CD4-positive, alpha-beta T cell treated with Interleukin-6 for 4 hours (primary cell): ENCODE results near the gene ZNG1A.
A peak's percentile ranks its signal among the peaks of the same experiment; 100 is the strongest.
"Not testable (repeated sequence)": the region's sequence is repeated elsewhere in the genome, so short reads cannot be mapped to it uniquely, and the experiment has no call there.

Source experiments
- DNase-seq: peaks from one replicate; pipeline ENCODE4 v3.0.0-alpha.2; 2020; ENCODE audit warnings: mixed read lengths

Gene ZNG1A

DNA sequence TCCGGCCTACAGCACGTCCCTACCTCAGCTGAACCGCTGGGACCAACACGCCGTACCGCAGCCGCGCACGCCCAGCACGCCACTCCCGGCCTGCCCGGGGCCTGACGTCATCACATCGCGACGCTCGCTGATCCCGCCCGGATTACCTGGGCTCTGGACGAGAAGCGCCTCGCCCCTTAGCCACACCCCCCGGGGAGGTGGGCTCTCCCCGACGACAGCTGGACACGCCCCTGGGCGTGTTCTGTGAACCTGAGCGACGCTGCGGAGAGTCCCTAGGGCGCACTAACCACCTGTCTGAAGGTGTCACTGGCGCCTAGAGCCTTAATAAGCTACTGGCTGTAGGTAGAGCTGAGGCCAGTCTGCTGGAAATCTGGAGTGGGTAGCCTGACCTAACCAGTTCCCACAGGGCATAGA, at the start of gene ZNG1A:
ZNG1A (minus strand) TSS at position 87 of the 414 bp plus-strand sequence. CDS start 87 bp downstream, outside the sequence.
- peak; percentile 84 for DNase-seq

DNA sequence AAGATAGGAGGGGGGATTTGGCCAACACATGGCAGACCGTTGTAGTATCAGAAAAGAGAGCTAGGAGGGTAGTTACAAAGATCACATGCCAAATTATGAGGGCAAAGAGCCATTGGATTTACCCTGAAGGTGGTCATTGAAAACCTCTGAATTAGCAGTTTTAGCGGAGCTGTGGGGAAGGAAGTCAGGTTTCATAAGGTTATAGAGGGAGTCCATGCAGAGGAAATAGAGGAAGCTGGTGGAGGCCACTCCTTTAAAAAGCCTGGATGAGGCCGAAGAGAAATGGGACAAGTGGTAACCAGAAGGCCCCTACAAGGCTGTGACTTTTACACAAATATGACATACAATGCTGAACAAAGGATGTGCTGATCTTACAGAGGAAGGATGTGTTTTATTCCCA, 49.0 kb upstream of the ZNG1A start:
- no peak for DNase-seq

DNA sequence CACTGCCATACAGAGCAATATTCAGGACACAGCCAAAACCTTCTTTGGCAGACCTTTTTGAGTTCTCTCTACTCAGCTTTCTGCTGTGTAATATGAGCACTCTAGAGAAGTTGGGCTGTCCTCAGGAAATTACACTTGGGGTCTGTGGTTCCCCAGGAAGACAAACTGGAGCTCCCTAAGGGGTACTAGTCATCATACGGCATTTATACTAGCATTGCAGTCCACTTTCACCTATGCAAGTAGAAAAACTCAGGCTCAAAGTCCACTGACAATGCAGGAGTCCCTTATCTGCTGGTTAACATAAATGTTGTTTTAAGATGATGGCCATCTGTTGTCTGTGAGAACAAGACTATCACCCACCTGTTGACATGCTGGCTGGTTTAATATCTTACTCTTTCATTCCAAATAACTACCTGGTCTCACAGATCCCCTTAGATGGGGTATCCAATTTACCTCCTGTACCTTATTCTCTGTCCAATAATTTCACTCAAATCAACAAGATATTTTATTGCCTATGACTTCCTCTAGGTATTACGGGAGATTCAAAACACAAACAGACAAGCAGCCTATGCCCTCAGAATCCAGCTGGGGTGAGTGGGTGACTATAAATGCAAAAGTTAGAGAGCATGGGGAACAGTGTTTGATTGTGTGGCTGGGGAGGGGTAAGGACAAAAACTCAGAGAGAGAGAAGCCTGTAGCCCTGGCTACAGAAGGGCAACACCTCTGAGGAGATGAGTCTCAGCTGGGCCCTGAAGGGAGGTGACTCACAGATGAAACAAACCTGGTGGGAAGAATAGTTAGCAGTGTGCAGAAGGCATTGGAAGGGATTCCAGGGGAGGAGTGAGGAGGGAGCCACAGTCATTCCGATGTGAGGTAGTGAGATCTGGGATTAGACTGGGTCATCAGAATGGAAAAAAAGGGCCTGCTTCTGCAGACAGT, 46.0 kb upstream of the ZNG1A start:
- DNase-seq = no peak

DNA sequence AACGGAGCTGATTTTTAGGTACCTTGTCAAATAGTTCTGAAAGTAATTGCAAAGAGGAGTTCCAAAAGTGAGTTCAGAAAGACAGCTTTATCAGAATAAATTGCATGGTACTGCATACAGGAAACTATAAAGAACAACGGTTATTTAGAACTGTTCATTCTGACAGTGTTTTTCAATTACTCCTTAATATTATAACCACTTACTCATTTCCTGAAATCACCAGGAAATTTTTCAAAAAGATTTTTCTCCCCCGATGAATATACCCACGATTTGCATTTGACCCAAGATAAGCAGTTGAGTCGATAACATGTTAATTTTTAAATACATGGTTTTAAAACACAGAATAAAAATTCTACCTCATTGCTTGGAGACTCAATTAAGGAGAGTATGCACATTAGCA, 45.2 kb upstream of the ZNG1A start:
- DNase-seq = no peak

DNA sequence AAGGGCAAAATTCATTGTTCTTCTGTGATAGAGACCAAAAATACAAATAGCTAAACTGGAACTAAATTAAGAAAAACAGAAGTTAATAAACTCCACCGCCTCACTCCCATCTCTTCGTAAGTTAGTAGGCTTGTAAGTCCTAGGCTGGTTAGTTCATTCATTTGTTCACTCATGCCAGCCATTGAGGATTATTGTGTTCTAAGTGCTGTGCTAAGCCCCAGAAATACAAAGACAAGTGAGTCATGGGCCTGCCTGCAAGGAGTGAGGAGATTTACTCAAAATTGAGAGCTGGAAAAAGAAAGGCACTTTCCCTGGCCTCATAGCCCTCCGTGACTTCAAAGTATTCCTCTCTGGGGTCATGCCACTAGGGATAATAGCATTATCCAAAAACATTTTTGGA, 44.3 kb upstream of the ZNG1A start:
- DNase-seq = no peak

DNA sequence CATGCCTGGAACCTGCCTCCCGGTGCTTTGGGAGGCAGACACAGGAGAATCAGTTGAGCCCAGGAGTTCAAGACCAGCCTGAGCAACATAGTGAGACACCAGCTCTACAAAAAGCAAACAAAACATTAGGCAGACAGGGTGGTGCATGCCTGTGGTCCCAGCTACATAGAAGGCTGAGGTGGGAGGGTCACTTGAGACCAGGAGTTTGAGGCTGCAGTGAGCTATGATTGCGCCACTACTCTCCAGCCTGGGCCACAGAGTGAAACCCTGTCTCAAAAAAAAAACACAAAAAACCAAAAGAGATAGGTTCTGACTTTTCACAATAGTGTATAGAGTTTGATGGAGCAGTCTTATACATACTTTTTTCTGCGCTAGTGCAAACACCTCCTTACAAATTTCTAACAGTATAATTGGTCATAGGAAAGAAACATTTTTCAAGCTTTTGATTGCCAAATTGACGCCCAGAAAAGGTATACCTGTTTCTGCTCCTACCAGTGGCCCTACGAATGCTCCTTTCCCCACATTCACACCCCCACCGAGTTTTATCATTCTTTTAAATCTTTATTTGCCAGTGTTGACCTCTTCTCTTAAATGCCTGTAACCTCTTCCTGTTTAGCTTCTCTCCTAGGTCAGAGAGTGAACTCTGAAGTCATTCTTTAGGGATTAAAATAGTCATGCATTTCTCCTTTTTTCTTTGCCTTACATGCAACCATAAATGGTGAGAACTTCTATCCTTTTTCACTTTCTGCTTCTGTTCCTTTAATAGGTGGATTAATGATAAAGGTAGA, 43.3 kb upstream of the ZNG1A start:
- DNase-seq = no peak

DNA sequence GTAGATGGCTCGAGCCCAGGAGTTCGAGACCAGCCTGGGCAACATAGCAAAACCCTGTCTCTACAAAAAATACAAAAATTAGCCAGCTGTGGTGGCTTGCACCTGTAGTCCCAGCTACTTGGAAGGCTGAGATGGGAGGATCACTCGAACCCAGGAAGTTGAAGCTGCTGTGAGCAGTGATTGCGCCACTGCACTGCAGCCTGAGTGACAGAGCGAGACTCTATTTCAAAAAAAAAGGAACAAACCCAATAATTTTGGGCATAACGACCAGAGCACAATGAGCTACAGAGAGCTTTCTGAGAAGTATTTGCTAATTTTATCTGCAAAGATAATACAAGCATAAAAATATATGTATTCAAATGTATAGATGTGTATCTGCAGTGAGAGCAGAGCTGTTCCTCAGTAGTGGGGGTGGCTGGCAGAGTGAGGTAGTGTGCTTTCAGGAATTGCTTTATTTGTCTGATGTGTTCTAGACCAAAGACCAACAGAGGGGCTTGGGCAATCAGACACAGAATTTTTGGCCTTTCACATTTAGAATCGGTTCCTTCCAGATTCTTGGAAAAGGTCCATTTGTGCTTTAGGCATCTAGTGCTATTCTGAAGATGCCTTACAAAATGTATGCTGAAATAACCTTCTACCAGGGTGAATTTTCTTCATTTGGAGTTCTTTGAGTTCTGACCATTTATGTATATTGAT, 41.0 kb upstream of the ZNG1A start:
- no peak for DNase-seq

DNA sequence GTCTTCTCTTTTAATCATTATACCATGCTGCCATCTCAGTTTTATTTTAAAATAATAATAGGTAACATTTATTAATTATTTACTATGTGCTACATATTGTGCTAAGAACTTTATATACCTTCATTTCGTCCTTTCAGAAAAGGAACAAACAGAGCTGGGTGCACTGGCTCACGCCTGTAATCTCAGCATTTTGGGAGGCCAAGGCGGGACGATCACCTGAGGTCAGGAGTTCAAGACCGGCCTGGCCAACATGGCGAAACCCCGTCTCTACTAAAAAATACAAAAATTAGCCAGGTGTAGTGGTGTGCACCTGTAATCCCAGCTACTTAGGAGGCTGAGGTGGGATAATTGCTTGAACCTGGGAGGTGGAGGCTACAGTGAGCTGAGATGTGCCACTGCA, 40.2 kb upstream of the ZNG1A start:
- not testable (repeated sequence) for DNase-seq

DNA sequence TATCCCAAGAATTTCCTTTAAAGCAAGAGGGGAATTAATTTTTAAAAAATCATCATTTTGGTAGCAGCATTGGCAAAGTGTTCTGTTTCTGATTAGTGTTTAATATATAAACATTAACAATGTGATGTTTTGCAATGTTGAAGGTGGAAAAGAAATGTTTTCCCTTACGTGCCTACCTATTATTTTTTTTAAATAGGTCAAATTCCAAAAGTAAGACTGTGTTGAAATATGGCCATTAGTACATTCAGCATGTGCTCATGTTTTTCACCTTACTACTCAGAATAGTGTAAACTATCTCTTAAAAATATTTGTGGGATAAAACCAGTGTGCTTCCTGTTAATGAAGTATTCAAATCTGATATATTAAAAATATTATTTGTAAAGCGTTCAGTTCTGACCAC, 39.1 kb upstream of the ZNG1A start:
- no peak for DNase-seq

DNA sequence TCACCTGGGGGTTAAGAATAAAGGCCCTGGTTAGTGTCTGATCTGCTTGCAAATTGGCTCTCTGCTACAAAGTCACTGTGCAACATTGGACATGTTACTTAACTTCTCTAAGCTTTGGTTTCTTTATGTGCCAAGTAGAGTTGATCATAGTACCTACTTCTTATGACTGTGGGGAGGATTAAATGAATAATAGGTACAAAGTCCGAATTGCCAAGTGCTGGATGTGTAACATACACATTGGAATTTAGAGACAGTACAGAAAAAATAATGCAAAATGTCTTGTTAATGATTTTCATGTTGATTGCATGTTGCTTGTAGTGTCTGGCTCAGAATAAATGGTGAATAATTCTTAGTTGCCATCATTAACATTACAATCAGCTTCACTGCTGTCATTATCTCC, 38.0 kb upstream of the ZNG1A start:
- no peak for DNase-seq

DNA sequence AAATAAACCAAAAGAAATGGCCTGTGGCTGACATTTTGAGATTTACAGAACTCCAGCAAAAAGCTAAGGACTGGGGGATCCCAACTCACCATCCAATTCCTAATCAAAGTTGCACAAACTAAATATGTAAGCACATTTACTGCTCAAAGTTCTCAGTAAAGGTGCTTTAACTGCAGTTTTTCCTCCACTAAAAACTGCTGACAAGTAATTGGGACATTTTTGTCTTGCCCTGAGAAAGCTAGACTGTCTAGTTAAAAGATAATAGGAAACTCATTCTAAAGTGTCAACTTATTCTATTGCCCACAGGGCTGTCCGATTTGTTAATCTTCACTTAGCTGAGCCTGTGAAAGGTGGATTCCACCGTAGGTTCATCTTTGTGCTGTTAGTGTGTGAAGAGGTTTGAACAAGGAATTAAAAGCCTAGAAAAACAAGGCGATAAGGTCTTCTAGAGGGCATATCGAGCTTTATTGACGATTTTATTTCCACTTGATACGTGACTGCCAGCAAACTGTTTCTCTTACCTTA, 36.8 kb upstream of the ZNG1A start:
- no peak for DNase-seq

DNA sequence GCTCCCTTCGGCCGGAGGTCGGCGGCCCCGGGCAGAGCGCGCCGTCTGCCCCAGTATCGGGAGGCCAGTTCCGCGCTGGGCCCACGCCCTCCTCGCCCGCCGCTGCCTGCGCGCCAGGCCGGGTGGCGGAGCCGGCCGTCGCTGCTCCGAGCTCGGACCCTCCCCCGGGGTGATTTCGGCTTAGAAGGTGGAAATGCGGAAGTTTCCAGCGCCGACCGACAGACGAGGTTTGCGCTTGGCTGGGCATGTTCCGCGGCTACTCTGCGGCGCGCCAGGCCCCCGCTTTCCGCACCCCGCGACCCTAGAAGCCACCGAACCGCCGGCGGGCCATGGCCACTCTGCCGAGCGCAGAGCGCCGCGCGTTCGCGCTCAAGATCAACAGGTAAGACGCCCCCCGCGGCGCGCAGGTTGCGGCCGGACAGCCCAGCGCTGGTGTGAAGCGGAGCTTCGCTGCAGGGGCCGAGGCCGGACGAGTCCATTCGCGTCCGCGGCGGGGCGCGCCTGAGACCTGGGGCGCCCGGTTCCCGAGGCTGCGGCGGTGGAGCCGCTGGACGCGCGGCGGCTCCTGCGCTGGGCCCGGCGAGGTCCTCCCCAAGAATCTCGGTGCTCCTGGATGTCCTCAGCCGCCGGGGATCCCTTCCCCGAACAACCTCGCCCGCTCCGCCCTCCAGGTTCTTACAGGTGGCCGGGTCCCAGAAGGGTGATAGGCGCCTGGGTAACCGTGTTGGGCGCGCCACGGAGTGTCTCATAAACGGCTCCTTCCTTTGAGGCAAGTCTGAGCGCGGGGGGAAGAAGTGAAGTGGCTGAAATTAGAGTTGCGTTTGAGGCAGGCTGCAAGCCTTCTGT, 36.0 kb upstream of the ZNG1A start, which contains the start of gene DOCK8:
DOCK8 (plus strand) TSS at position 218 of the 846 bp plus-strand sequence; CDS start at position 330, 112 bp downstream.
- peak; percentile 68 for DNase-seq

DNA sequence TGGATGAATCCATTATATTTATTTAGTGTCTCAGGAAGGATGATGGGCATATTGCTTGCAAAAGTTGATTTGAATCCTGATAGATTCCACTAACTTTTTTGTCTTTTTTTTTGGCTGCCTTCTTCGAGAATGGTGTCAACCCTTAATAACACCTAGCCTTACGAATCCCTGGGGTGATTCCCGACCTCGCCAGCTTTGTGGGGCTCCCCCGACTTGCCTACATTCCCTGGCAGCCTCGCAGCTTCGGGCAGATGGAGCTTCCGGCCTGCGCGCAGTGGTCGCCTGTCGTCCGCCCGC, 35.4 kb upstream of the ZNG1A start:
- DNase-seq = no peak

DNA sequence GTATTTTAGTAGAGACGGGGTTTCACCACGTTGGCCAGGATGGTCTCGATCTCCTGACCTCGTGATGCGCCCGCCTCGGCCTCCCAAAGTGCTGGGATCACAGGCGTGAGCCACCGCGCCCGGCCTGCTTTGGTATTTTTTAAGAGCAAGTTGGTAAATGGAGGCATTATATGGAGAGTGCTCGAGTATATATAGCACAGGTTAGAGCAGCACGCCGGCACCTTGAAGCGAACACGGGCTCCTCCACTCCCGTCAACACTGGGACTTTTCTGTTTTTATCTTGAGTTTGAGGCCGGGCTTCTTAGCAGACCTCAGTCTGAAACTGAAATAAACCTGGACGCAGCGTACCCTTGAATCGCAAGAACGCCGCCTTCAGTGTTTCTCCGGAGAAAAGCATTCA, 35.0 kb upstream of the ZNG1A start:
- DNase-seq = not testable (repeated sequence)

DNA sequence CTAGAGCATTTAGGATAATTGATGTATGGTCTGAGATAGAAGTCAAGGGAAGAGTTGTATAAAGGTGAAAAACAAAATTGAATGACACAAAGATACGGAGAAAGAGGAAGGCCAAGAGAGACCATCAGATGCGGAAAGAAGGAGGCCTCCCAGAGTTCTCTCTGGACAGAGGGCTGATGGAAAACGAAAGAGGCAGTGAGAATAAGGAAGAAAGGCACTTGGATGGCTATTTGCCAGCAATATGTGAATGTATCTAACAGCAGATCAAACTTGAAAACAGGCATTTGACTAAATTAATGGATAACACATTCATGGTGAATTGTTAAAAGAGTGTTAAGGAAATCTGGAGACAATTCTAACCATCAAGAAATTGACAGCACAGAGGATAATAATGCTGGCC, 33.4 kb upstream of the ZNG1A start:
- DNase-seq = no peak

DNA sequence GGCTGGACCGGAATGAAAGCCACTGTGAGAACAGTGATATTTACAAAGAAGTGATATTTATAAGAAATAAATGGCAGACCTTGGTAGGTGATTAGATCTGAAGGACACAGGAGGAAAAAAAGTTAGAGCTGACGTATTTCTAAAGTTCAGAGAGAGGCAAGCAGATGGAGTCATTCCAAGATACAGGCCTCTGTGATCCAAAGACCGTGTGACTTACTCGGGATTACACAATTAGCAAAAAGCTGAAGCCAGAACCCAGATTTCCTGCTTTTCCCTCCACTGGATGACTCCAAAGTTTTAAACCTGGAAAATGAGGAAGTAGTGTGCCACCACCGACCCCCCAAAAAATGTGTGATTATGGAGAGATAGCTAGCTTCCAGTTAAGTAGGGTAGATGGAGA, 32.7 kb upstream of the ZNG1A start:
- no peak for DNase-seq

DNA sequence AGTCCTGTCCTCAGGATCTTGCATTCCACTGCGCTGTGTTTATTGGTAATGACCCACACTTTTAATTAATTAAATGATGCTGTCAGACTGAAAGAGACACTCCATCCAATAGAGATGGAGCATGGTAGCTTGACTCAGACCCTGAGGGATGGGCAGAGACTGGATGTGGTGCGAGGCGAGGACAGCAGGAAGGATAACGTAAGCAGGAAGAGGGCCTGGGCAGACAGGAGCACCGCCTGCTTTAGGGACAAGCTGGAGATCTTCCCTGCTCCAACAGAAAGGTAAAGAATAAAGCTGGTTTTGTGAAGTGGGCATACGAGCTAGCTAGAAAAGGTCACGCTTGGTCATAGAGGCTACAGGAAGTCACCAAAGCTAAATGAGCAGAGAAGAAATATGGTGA, 32.2 kb upstream of the ZNG1A start:
- DNase-seq = no peak

DNA sequence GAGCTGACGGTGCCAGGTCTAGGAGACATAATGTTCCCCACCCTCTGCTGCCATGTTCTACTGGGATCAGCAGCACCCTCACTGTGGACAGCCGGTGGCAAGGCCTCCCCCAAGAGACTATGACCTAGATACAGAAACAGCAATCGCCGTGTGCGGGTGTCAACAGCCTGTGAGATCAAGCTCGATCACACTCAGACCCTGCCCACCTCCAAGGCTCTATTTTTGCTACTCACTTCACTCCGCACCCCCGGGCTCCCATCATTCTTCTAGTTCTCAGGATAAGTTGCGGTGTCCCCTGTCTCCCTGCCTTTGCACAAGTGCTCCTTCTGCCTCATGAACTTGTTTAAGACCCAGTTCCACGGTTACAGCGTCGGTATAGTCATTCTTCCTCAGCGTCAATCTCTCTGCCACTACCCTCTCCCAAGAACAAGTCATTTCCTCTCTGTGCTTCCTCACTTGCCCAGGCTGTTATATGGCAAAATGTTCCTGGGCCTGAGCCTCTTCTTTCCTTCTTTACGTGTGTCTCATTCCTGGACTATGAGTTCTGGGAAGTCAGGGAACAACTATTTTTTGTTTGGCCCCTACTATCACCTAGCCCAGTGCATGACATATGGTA, 30.4 kb upstream of the ZNG1A start:
- no peak for DNase-seq

DNA sequence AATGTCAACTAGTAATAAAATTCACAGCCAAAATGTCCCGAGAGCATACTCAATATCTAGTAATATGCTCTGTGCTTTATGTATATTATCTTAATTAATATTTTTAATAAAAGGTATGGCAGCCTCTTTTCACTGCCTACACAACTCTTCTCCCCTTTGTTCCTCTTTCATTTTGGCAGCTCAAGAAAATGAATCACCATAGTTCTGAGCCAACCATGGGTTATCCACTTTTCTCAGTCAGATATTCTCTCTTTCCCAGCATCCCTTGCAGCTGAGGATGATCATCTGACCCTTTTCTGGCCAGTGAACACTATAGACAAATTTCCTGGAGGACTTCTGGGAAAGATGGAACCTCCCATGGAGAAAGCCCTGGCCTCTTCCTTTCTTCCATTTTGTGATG, 27.6 kb upstream of the ZNG1A start:
- no peak for DNase-seq

DNA sequence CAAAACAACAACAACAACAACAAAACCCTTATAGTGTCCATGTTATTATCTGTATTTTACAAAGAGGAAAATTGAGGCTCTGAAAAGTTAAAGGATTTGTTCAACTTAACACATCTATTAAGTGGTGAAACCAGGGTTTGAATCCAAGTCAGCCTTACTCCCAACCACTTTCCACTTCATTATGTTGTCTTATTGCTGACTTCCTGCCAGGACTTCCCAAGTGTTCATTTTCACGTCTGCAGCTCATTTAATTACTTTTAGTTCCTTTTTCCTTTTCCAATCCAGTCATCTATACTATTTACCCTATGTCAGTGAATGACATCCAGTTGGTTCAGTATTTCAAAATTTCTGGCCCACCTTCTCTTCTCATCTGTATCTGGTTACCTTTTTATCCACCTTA, 20.7 kb upstream of the ZNG1A start:
- not testable (repeated sequence) for DNase-seq

DNA sequence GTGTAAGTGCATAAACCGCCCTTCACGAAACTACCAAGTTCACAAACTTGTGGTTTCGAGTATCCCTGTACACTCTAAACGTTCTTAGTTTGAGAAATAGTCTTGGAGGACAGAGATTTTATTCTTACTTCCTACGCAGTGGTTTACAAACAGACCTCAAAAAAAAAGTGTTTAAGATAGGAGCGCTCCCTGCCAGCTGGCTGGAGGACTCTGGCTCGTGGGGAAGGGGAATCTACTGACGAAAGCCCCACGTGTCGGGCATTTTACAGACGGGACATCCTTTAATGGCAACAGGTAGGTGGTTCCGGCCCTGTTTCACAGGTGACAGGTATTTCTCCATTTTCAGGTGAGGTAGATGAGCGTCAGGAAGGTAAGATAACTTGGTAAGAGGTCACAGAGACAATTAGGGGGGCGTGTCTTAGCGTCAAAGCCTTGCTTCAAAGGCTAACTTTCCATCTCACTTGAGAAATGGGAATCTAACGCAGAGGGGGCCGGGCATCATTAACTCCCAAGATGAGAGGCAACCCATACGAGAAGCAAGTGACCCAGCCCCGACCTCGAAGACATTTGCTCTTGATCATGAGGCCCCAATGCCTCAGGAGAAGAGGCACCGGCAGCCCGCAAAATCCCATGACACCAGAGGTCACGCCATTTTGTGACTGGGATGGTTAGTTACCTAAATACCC, 573 bp downstream of the ZNG1A start:
- DNase-seq = not testable (repeated sequence)
